Measurements from ENCODE around the gene ERAL1.

DNA sequence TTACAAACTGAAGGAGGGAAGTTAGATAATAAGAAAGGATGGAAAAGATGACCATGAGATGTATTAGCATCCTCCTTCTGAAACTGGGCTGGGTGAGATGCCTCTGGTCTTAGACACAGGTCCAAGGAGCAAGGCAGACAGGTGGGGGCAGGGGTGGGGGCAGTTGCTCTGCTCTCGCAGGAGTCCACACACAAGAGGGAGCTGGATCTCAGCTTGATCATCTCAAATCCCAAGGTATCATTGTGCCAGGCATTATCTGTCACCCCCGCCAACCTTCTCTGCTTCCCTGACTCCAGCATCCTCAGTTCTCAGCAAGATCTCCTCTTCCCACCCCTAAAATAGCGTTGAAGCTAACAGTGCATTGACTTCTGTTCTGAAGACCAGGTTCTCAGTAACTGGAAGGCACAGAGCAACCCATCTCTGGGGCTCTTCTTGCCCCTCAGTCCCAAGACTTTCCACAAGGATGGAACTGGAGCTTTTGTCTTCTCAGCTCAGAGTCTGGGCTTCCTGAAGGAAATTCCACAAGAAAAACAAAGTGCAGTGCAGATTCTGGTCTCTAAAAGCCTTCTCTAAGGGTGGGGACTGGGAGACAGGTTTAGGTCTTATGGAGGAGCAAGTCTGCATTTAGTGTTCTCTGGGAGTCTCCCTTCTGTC is 41.1 kb downstream of the ERAL1 start:
- TF ChIP-seq, protein P1, sequence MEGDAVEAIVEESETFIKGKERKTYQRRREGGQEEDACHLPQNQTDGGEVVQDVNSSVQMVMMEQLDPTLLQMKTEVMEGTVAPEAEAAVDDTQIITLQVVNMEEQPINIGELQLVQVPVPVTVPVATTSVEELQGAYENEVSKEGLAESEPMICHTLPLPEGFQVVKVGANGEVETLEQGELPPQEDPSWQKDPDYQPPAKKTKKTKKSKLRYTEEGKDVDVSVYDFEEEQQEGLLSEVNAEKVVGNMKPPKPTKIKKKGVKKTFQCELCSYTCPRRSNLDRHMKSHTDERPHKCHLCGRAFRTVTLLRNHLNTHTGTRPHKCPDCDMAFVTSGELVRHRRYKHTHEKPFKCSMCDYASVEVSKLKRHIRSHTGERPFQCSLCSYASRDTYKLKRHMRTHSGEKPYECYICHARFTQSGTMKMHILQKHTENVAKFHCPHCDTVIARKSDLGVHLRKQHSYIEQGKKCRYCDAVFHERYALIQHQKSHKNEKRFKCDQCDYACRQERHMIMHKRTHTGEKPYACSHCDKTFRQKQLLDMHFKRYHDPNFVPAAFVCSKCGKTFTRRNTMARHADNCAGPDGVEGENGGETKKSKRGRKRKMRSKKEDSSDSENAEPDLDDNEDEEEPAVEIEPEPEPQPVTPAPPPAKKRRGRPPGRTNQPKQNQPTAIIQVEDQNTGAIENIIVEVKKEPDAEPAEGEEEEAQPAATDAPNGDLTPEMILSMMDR (IDR thresholded peaks at IDR 0.05): no peak
- no peak for TF ChIP-seq ZFX (IDR thresholded peaks at IDR 0.05; ENCODE audit: borderline replicate concordance)
